ENCODE measurements around the gene SLC6A8.
"Not testable (repeated sequence)": the region's sequence is repeated elsewhere in the genome, so short reads cannot be mapped to it uniquely, and the experiment has no call there.

The SLC6A8 gene

DNA sequence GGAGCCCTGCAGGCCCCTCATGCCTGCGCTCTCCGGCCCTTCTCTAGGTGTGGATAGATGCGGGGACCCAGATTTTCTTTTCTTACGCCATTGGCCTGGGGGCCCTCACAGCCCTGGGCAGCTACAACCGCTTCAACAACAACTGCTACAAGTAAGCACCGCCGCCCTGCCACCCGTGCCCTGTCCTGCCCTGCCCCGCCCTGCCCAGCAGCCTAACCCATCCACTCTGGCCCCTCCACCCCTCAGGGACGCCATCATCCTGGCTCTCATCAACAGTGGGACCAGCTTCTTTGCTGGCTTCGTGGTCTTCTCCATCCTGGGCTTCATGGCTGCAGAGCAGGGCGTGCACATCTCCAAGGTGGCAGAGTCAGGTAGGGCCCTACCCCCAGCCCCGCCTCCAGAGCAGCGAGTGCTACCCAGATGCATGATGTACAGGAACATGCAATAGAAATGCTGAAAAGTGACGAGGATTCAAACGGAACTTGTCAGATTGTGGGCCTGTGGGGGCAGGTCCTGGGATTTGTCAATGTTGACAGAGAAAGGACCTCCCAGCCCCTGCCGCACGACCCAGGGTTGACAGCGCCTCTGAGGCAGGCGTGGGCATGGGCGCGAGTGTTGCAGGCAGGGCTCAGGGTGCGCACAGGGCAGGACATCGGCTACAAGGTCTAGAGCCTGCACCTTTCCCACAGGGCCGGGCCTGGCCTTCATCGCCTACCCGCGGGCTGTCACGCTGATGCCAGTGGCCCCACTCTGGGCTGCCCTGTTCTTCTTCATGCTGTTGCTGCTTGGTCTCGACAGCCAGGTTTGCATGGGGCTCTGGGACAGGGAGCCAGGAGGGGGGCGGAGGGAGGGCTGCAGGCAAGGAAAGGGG is 5.7 kb downstream of the SLC6A8 start:
- Mint-ChIP-seq H3K4me3 (no peak overlapping the region), H3K9me3 (no peaks in the 10 kb centered on the region), H3K36me3 (no peaks in the 10 kb centered on the region), H3K4me1 (no peaks in the 10 kb centered on the region), H3K27ac (no peak overlapping the region)
- no peak for ATAC-seq
- no peak for DNase-seq (ENCODE audit: low spot score in 2 of 2)

- not testable (repeated sequence) for ATAC-seq, H3K27ac Mint-ChIP-seq
Measured at GRCh38 chrX:153694256-153694655, 6.5 kb downstream of the SLC6A8 start.

DNA sequence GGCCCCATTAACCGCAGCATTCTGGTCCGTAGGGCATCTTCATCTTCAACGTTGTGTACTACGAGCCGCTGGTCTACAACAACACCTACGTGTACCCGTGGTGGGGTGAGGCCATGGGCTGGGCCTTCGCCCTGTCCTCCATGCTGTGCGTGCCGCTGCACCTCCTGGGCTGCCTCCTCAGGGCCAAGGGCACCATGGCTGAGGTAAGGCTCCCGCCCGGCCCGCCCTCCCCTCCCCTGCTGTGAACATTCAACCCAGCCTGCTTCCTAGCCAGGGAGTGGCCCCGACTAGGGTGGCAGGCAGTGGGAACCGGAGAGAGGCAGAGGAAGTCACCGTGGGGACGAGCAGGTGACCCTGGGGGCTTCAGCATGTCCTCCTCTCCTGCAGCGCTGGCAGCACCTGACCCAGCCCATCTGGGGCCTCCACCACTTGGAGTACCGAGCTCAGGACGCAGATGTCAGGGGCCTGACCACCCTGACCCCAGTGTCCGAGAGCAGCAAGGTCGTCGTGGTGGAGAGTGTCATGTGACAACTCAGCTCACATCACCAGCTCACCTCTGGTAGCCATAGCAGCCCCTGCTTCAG is 7.1 kb downstream of the SLC6A8 start:
- H3K4me3 Mint-ChIP-seq = no peak overlapping the region
- ATAC-seq (no peak), DNase-seq (ENCODE audit: low spot score in 2 of 2) (no peak)
- no peaks in the 10 kb centered on the region for H3K36me3 Mint-ChIP-seq
- H3K4me1 Mint-ChIP-seq = no peaks in the 10 kb centered on the region
- H3K9me3 Mint-ChIP-seq = no peaks in the 10 kb centered on the region
- no peak overlapping the region for H3K27ac Mint-ChIP-seq

More at GRCh38 chrX:153694256-153694655, 6.5 kb downstream of the SLC6A8 start:
- DNase-seq (ENCODE audit: low spot score in 2 of 2); H3K4me1 Mint-ChIP-seq; H3K9me3 Mint-ChIP-seq; H3K4me3 Mint-ChIP-seq; H3K36me3 Mint-ChIP-seq: not testable (repeated sequence)

DNA sequence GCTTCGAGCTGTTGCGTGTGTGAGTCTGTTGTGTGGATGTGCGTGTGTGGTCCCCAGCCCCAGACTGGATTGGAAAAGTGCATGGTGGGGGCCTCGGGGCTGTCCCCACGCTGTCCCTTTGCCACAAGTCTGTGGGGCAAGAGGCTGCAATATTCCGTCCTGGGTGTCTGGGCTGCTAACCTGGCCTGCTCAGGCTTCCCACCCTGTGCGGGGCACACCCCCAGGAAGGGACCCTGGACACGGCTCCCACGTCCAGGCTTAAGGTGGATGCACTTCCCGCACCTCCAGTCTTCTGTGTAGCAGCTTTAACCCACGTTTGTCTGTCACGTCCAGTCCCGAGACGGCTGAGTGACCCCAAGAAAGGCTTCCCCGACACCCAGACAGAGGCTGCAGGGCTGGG is 8.4 kb downstream of the SLC6A8 start:
- H3K4me1 Mint-ChIP-seq = no peaks in the 10 kb centered on the region
- H3K4me3 Mint-ChIP-seq = no peak overlapping the region
- no peak for DNase-seq (ENCODE audit: low spot score in 2 of 2)
- no peak overlapping the region for H3K27ac Mint-ChIP-seq
- peaks cover 10% of the 10 kb centered on the region for H3K36me3 Mint-ChIP-seq
- no peaks in the 10 kb centered on the region for H3K9me3 Mint-ChIP-seq
- ATAC-seq = no peak

- H3K4me1 Mint-ChIP-seq; DNase-seq (ENCODE audit: low spot score in 2 of 2); H3K4me3 Mint-ChIP-seq; H3K9me3 Mint-ChIP-seq; ATAC-seq: not testable (repeated sequence)
- Mint-ChIP-seq H3K27ac (peak overlapping the region; percentile 60), H3K36me3 (peaks cover 13% of the 10 kb centered on the region)
Measured at GRCh38 chrX:153696538-153696937, 8.8 kb downstream of the SLC6A8 start.

DNA sequence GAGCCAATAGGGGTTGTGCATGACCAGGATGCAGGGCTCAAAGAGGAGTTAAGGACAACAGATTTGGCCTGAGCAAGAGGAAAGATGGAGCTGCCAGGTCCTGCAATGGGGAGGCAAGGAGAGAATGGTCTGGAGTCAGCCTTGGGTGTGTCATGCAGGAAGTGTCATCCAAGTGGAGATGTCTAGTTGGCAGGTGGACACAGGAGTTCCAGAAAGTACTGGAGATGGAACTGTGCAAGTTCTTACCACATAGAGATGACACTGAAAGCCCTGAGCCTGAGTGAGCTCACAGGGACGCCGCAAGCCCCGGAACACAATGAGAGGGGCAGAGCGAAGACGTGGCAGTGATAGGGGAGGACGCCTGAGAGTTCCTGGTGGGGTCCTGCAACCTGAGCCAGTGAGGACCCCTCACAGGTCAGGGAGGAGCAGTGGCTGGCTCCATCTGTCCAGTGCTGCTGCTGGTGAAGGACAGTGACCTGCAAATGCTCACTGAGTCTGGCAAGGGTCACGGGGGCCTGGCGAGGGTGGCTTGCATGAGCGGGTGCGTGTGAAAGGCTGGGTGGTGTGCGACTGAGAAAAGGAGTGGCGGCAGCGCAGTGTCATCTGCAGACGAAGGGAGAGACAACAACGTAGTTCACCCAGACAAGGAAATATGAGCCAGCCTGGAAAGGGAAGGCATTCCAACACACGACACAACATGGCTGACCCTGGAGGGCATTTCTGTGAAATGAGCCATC is 9.4 kb downstream of the SLC6A8 start:
- peaks cover 17% of the 10 kb centered on the region for H3K36me3 Mint-ChIP-seq
- not testable (repeated sequence) for H3K4me1 Mint-ChIP-seq; ATAC-seq; H3K9me3 Mint-ChIP-seq; DNase-seq (ENCODE audit: low spot score in 2 of 2); H3K4me3 Mint-ChIP-seq
- peak overlapping the region; percentile 60 for H3K27ac Mint-ChIP-seq

DNA sequence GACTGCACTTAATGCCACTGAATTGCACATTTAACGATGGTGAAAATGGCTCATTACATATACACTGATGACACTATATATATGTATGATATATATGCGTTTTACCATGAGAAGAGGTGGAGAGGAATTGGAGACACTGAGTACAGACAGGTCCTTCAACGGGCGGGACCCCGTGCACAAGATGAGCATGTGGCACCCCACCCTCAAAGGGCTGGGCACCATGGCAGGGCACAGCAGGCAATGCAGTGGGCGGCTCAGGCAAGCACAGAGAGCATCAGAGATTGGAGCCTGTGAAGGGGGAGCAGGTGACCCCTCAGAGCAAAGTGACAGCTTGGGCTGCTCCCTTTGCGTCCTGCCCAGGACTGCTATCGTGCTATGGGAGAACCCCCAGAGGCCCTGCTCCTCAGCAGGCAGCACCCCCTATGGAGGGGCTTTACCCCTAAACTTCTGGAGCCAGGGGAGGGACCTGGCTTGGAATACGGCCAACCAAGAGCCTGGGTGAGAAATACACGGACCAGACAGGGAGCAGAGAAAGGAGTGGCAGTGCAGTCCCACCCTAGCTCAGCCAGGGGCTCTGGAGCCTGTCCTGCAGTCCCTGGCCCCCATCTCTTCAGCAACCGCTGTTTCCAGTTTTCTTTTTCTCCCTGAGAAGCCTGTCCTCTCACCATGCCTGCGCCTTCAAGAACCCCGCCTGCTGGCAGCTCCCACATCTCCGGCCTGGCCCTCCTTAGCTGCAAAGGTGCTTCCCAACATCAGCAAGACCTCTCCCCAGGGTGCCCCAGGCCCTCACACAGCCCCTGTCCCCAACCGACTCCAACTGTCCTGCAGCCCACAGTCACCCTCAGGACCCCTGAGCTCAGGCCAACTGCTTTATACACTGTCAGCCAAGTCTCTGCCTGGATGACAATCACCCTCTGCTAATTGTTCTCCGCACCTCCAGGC is 10.5 kb downstream of the SLC6A8 start:
- Mint-ChIP-seq H3K36me3 (peaks cover 28% of the 10 kb centered on the region), H3K4me3 (no peak overlapping the region), H3K9me3 (no peaks in the 10 kb centered on the region), H3K4me1 (no peaks in the 10 kb centered on the region), H3K27ac (no peak overlapping the region)
- DNase-seq (ENCODE audit: low spot score in 2 of 2) = no peak
- ATAC-seq = no peak

GRCh38 chrX:153699210-153699783 is 11.6 kb downstream of the SLC6A8 start:
- not testable (repeated sequence) for H3K9me3 Mint-ChIP-seq; H3K4me1 Mint-ChIP-seq; H3K4me3 Mint-ChIP-seq; DNase-seq (ENCODE audit: low spot score in 2 of 2); H3K27ac Mint-ChIP-seq; ATAC-seq
- H3K36me3 Mint-ChIP-seq = peaks cover 35% of the 10 kb centered on the region

DNA sequence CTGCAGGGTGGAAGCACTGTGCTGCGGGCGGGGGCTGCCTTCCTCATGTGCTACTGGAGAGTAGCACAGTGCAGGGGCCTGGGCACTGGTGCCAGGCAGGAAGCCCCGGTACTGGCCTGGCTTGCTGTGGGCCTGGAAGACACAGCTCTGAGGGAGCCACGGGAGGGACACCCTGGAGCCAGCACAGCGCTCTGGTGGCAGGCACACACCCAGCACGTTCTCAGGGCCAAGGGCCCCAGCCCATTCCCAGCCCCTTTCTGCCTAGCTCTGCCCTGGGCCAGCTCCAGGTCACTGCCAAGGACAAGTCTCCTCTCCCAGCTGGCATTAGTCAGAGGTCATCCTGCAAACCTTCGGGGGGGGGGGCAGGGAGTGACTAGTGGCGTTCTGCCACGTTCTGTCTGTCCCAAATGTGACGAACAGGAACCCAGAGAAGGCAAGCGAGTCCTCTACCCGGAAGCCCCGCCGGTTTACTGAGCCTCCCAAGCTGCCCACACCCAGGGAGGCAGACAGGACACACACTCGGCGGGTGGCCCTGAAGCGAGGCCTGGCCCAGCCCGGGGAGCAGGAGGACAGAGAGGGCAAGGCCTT is 12.2 kb downstream of the SLC6A8 start:
- not testable (repeated sequence) for H3K4me3 Mint-ChIP-seq; H3K4me1 Mint-ChIP-seq; DNase-seq (ENCODE audit: low spot score in 2 of 2); H3K9me3 Mint-ChIP-seq; ATAC-seq; H3K27ac Mint-ChIP-seq
- H3K36me3 Mint-ChIP-seq = peaks cover 35% of the 10 kb centered on the region

- H3K9me3 Mint-ChIP-seq = no peaks in the 10 kb centered on the region
Measured at GRCh38 chrX:153700376-153700945, 12.7 kb downstream of the SLC6A8 start.

GRCh38 chrX:153700967-153701366 is 13.2 kb downstream of the SLC6A8 start:
- ATAC-seq (no peak), DNase-seq (ENCODE audit: low spot score in 2 of 2) (no peak)
- no peaks in the 10 kb centered on the region for H3K4me1 Mint-ChIP-seq
- peaks cover 38% of the 10 kb centered on the region for H3K36me3 Mint-ChIP-seq
- H3K4me3 Mint-ChIP-seq = no peak overlapping the region
- peak overlapping the region; percentile 34 for H3K27ac Mint-ChIP-seq
- H3K9me3 Mint-ChIP-seq = no peaks in the 10 kb centered on the region

More at GRCh38 chrX:153700376-153700945, 12.7 kb downstream of the SLC6A8 start:
- Mint-ChIP-seq H3K27ac (peak overlapping the region; percentile 34), H3K4me1 (no peaks in the 10 kb centered on the region), H3K4me3 (no peak overlapping the region), H3K36me3 (peaks cover 35% of the 10 kb centered on the region)
- no peak for ATAC-seq
- DNase-seq (ENCODE audit: low spot score in 2 of 2) = no peak

DNA sequence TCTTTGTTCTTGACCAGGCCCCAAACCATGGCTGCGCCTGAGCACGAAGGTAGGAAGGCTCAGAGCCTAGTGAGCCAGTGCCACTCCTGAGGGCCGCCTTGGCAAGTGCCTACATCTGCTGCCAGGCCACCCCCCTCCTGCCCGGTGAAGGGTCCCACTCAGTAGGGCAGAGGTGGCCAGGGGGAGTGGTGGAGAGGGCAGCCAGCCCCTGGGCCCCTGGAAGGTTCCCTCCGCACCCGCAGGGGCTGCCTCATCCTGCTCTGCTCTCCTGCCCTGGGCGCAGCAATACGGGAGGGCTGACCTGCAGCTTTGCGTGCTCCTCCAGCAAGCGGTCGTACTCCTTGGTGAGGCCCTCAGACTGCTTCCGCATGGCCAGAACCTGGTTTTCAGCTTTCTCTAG is 14.0 kb downstream of the SLC6A8 start:
- H3K27ac Mint-ChIP-seq = no peak overlapping the region
- H3K9me3 Mint-ChIP-seq = no peaks in the 10 kb centered on the region
- H3K4me3 Mint-ChIP-seq = no peak overlapping the region
- no peak for DNase-seq (ENCODE audit: low spot score in 2 of 2)
- H3K4me1 Mint-ChIP-seq = peaks cover 6% of the 10 kb centered on the region
- peaks cover 41% of the 10 kb centered on the region for H3K36me3 Mint-ChIP-seq
- ATAC-seq = no peak

GRCh38 chrX:153702336-153703035 is 14.8 kb downstream of the SLC6A8 start:
- Mint-ChIP-seq H3K9me3 (no peaks in the 10 kb centered on the region), H3K4me3 (no peak overlapping the region), H3K27ac (no peak overlapping the region), H3K4me1 (peaks cover 8% of the 10 kb centered on the region), H3K36me3 (peaks cover 41% of the 10 kb centered on the region)
- ATAC-seq (no peak), DNase-seq (ENCODE audit: low spot score in 2 of 2) (no peak)
